Neutrophil (primary cell): Measurements from ENCODE around the gene PRDM10.

Source experiments
- H3K27ac ChIP-seq: fragments of 200-600 bp; sonication (generic); 2 replicates; pipeline ENCODE4 v1.5.1; 2016; ENCODE audit warnings: mild to moderate bottlenecking, moderate library complexity
- H3K27me3 ChIP-seq: fragments of 200-600 bp; sonication (generic); 2 replicates; pipeline ENCODE4 v1.6.0; 2016; ENCODE audit warnings: mild to moderate bottlenecking
- H3K36me3 ChIP-seq: fragments of 200-600 bp; sonication (generic); 2 replicates; pipeline ENCODE4 v1.5.1; 2017
- H3K4me1 ChIP-seq, 2 experiments: fragments of 200-600 bp in 1 of 2; sonication (generic) in 1 of 2; 1 replicate in 1 of 2; 2 replicates in 1 of 2; pipeline versions ENCODE4 v1.5.1 to v1.6.1; 2013 to 2016; ENCODE audit warnings: low read depth in 1 of 2, low read length in 1 of 2, mild to moderate bottlenecking in 1 of 2, moderate library complexity in 1 of 2; ENCODE audit not compliant: control insufficient read depth in 1 of 2, insufficient read depth in 1 of 2
- H3K4me3 ChIP-seq, 2 experiments: fragments of 200-600 bp in 1 of 2; sonication (generic) in 1 of 2; 1 replicate in 1 of 2; 2 replicates in 1 of 2; pipeline ENCODE4 v1.5.1; 2013 to 2016; ENCODE audit warnings: low read depth in 1 of 2, low read length in 1 of 2, mild to moderate bottlenecking in 1 of 2, moderate library complexity in 1 of 2
- H3K9me3 ChIP-seq: fragments of 200-600 bp; sonication (generic); 2 replicates; pipeline ENCODE4 v1.5.1; 2016
- TF ChIP-seq, protein P1 (sequence below): fragments of 200-600 bp; sonication (generic); IDR thresholded peaks from 2 replicates; pipeline ENCODE4 v1.5.1; 2016; ENCODE audit warnings: antibody characterized with exemption

Gene PRDM10

DNA sequence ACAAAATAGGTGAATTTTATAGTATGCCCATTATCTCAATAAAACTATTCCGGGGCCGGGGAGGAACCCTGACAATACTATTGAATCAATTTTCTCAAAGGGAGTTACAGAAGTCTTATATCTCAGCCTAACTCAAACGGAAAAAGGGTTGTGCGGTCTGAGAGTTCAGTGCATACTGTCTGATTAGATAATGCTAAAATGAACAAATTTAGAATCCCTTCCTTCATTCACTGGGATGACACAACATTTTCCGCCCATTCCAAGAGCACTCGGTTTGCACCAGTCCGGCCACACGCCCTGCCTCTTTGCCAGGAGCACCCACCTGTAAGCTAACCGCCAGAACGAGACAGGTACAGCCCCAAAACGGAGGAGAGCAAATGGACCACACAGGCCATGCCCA is 57.3 kb downstream of the PRDM10 start:
- Histone ChIP-seq H3K27ac (no peak overlapping the region), H3K36me3 (peaks cover 46% of the 10 kb centered on the region), H3K4me3 (no peak overlapping the region), H3K9me3 (no peaks in the 10 kb centered on the region), H3K4me1 (peaks cover 15 to 16% of the 10 kb centered on the region in 2 experiments), H3K27me3 (no peaks in the 10 kb centered on the region)
- TF ChIP-seq, protein P1, sequence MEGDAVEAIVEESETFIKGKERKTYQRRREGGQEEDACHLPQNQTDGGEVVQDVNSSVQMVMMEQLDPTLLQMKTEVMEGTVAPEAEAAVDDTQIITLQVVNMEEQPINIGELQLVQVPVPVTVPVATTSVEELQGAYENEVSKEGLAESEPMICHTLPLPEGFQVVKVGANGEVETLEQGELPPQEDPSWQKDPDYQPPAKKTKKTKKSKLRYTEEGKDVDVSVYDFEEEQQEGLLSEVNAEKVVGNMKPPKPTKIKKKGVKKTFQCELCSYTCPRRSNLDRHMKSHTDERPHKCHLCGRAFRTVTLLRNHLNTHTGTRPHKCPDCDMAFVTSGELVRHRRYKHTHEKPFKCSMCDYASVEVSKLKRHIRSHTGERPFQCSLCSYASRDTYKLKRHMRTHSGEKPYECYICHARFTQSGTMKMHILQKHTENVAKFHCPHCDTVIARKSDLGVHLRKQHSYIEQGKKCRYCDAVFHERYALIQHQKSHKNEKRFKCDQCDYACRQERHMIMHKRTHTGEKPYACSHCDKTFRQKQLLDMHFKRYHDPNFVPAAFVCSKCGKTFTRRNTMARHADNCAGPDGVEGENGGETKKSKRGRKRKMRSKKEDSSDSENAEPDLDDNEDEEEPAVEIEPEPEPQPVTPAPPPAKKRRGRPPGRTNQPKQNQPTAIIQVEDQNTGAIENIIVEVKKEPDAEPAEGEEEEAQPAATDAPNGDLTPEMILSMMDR, result no peak

GRCh38 chr11:129944696-129945095 is 57.9 kb downstream of the PRDM10 start:
- Histone ChIP-seq H3K36me3 (peaks cover 48% of the 10 kb centered on the region), H3K4me3 (no peak overlapping the region), H3K27ac (no peak overlapping the region), H3K9me3 (no peaks in the 10 kb centered on the region), H3K27me3 (no peaks in the 10 kb centered on the region), H3K4me1 (peaks cover 9% of the 10 kb centered on the region in 2 experiments)
- TF ChIP-seq, protein P1, result no peak

DNA sequence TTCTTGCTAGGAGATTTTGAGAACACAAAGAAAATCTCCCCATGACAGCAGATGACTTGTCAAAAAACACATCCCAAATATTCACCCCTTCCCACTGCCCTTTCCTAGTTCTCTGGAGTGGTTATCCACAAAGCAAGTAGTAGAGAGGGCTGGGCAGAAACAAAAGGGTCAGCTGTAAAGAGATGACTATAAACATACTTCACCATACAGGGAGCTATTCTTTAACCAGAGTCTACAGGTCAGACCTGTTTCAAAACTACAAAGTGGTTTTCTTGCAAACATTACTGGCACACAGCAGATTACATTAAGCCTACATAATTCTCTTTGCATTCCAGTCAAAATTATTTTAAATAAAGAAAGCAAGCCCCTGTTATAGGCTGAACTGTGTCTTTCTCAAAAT is 59.6 kb downstream of the PRDM10 start:
- Histone ChIP-seq H3K27ac (no peak overlapping the region), H3K9me3 (no peaks in the 10 kb centered on the region), H3K4me1 (no peaks in the 10 kb centered on the region), H3K36me3 (peaks cover 52% of the 10 kb centered on the region), H3K27me3 (no peaks in the 10 kb centered on the region), H3K4me3 (no peak overlapping the region)
- TF ChIP-seq, protein P1, result no peak

GRCh38 chr11:129939510-129939909 is 63.1 kb downstream of the PRDM10 start:
- H3K4me1 ChIP-seq, result no peaks in the 10 kb centered on the region
- no peak overlapping the region for H3K27ac ChIP-seq
- H3K27me3 ChIP-seq, result no peaks in the 10 kb centered on the region
- H3K9me3 ChIP-seq, result no peaks in the 10 kb centered on the region
- peaks cover 36% of the 10 kb centered on the region for H3K36me3 ChIP-seq
- TF ChIP-seq, protein P1, result no peak
- H3K4me3 ChIP-seq, result no peak overlapping the region

DNA sequence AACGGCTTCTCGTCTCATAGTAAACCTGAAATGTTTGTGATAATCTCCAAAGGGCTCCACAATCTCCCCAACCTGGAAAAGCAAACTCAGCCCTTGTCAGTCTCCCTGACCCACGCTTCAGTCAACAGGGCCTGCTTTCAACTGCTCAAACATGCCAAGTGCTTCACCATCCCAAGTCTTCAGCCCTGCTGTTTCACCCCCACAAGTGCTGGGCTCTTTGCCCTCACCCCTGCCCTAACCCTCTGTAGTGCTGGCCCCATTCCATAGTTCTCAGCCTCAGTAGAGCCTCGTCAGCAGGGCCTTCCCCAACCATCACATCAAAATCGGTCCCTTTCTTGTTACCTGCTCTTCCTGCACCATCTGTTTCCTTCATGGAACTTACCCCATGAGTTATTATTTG is 63.9 kb downstream of the PRDM10 start:
- Histone ChIP-seq H3K9me3 (no peaks in the 10 kb centered on the region), H3K36me3 (peaks cover 41% of the 10 kb centered on the region), H3K4me1 (no peaks in the 10 kb centered on the region), H3K4me3 (no peak overlapping the region), H3K27ac (no peak overlapping the region), H3K27me3 (no peaks in the 10 kb centered on the region)
- TF ChIP-seq, protein P1, result no peak
